Activated CD4-positive, alpha-beta T cell treated with anti-CD3 and anti-CD28 coated beads, Interleukin-2, amount 50 U/mL, for 48 hours (primary cell): ENCODE results near the gene FIS1.
"Not testable (repeated sequence)": the region's sequence is repeated elsewhere in the genome, so short reads cannot be mapped to it uniquely, and the experiment has no call there.

Source experiments
- DNase-seq, 2 experiments: peaks; one replicate each; pipeline ENCODE4 v3.0.0-alpha.2; 2020

The FIS1 gene

DNA sequence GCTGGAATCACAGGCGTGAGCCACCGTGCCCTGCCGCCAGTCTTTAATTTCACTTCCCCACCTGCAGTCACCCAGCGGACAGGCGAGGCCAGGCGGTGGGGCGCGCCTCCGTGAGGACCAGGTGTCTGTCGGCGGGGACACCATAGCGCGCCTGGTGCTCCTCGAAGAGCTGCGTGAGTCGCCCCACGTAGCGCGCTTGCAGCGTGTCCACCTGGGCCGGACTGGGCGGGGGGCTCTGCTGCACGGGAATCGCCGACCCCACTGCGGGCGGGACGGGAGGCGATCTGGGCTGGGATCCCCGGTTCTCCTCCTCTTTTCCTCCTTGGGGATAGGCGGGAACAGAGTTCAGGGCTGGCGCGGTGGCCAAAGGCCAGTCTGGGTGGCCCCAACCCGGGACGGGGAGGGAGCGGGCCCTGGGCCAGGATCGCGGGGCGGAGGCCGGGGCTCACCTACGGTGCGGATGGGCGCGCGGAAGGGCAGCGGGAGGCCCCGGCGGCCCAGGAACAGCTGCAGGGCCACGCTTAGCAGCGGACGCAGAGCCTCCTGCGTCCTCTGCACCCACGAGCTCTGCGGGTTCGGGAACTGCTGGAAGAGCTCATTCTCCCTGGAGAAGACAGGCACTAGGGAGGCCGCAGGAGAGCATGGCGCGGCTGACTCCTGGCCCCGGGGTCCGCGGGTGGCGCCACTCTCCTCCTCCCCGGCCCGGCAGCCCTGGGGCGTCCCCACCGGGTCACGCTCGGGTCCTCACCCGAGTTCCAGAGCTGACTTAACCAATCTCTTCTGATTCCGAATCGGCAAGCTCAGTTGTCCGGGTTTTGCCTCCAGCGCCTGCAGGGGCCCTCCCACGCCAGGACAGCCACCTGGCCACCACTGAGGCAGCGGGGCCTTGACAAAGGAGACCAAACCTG is 42.9 kb downstream of the FIS1 start:
- DNase-seq: no peak

DNA sequence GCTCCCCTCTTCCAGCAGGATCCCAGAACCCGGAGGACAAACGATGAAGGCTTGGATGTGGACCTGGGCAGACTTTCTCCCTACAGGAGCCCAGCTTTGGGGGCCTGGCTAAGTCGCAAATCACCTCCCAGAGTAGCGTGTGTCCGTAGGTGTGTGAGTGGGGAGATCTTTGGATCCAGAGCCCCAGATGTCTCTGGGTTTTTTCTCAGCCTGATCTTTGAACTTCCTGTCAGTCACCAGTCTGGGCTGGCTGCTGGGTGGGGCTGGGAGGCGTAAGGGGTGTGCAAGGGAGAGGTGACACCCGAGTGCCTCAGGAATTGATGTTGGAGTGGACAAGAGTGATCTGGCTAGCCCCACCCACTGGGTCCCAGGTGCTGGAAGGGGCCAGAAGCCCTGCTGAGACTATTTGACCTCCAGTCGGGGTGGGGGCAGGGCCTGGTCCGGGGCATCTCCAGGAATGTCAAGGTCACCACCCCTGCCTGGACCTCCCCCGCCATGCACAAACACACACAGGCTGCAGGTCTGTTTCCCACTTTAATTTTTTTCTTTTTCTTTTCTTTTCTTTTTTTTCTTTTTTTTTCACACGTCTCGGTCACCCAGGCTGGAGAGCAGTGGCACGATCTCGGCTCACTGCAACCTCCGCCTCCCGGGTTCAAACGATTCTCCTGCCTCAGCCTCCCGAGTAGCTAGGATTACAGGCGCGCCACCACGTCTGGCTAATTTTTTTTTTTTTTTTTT is 43.9 kb downstream of the FIS1 start, which contains the start of gene MOGAT3:
Gene MOGAT3, minus strand, starts transcription at position 175 of the 738 bp plus-strand sequence. CDS start 182 bp downstream, outside the sequence.
- no peak for DNase-seq

DNA sequence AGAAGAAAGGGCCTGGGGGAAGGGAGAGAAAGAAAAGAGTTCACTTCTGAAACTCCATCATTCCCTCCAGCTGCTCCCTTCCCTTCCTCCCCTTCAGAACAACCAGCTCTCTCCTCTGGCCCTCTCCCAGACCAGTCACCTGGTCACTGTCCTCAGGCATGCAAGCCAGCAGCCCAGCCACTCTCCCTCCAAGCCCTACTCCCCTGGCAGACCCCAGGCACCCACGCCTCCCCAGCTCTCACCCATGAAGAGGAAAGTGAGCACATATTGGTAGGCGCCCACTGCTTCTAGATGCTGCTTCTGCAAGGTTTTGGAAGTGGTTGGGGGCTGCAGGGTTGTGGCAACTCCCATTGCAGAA is 44.4 kb downstream of the FIS1 start:
- DNase-seq: no peak

DNA sequence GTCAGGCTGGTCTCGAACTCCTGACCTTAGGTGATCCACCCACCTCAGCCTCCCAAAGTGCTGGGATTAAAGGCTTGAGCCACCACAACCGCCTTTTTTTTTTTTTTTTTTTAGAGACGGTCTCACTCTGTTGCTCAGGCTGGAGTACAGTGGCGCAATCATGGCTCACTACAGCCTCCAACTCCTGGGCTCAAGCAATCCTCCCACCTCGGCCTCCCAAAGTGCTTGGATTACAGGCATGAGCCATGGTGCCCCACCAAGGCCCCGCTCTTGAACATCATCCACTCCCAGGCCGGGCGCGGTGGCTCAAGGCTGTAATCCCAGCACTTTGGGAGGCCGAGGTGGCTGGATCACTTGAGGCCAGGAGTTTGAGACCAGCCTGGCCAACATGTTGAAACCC is 45.4 kb downstream of the FIS1 start:
- not testable (repeated sequence) for DNase-seq

DNA sequence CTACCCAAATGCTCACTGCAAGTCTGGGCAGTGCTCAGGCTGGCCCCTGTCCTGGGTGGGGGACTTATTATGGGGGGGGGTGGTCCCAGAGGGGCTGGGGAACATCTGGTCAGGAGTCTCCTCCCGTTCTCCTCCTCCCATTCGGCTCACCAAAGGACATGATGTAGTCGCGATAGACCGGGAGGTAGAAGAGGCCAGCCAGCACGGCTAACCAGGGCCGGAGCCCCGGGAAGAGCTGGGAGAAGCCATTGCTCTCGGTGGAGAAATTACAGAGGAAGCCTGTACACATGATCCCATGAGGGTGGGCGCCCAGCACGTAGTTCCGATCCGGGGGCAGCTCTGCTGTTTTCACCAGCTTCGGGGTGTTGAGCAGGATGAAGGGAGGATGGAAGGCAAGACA is 46.4 kb downstream of the FIS1 start:
- no peak for DNase-seq

DNA sequence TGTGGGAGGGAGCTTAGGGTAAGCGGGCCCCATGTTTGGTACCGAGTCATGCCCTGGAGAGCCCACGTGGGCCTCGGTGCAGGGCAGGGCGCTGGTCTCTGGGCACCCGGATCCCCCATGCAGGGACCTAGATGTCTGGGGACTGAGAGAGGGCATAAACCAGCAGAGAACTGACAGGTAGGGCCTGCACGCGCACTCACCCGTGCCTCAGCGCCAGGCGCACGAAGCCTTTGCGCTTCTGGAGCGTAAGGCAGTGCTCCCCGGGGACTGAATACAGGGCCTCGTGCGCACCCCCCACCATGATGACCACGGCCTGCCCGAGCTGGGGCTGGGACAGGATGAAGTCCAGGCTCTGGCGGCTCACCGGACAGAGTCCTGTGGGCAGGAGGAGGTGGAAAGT is 46.9 kb downstream of the FIS1 start:
- no peak for DNase-seq

DNA sequence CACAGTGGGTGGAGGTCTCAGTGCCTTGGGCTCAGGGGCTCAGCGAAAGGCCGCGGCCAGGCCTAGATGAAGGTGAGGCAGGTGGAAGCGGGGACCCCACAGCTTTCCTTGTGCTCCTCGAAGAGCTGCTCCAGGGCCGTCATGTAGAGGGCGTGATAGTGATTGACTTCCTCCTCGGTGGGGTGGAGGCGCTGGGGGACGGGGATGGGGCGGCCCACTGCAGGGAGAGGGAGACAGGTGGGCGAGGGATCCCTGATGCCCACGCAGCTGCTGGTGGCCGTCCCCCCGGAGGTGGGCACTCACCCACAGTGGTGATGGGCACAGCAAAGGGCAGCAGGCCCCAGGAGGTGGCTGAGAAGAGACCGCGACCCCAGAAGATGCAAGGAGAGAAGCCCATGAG is 49.0 kb downstream of the FIS1 start:
- DNase-seq: no peak
